BE2C (cell line): ENCODE results near the gene ENAH.
"Not testable (repeated sequence)": the region's sequence is repeated elsewhere in the genome, so short reads cannot be mapped to it uniquely, and the experiment has no call there.

Experiments used
- DNase-seq: peaks from one replicate; pipeline ENCODE4 v3.0.0-alpha.2; 2020
- H3K27me3 ChIP-seq: fragments of 250-450 bp; sonication (Bioruptor Pico); 2 replicates; pipeline ENCODE4 v1.5.1; 2020; ENCODE audit warnings: mild to moderate bottlenecking
- H3K36me3 ChIP-seq: fragments of 250-450 bp; sonication (Bioruptor Pico); 2 replicates; pipeline ENCODE4 v1.5.1; 2020; ENCODE audit warnings: mild to moderate bottlenecking
- H3K4me1 ChIP-seq: fragments of 250-450 bp; sonication (Bioruptor Pico); 2 replicates; pipeline ENCODE4 v1.5.1; 2020
- H3K4me3 ChIP-seq: 2 replicates; pipeline ENCODE4 v1.5.1; 2011; ENCODE audit warnings: low read depth, low read length
- H3K9me3 ChIP-seq: fragments of 250-450 bp; sonication (Bioruptor Pico); 2 replicates; pipeline ENCODE4 v1.5.1; 2020
- CTCF ChIP-seq: IDR thresholded peaks from 2 replicates; pipeline ENCODE4 v1.5.1; 2012; ENCODE audit warnings: mild to moderate bottlenecking, low read depth, low read length

ENAH gene

GRCh38 chr1:225658041-225658440 lies 5.1 kb upstream of the ENAH start:
- no peak for TF ChIP-seq CTCF
- Histone ChIP-seq H3K27me3 (no peaks in the 10 kb centered on the region), H3K36me3 (peaks cover 4% of the 10 kb centered on the region; the same call in 1 of the 2 replicates), H3K4me1 (peaks cover 18% of the 10 kb centered on the region), H3K9me3 (no peaks in the 10 kb centered on the region), H3K4me3 (no peak overlapping the region)
- no peak for DNase-seq

GRCh38 chr1:225657462-225657989 lies 4.6 kb upstream of the ENAH start:
- DNase-seq = peak; percentile 35
- peaks cover 18% of the 10 kb centered on the region for H3K4me1 ChIP-seq
- no peaks in the 10 kb centered on the region for H3K27me3 ChIP-seq
- H3K4me3 ChIP-seq = no peak overlapping the region
- peaks cover 4% of the 10 kb centered on the region; the same call in 1 of the 2 replicates for H3K36me3 ChIP-seq
- no peaks in the 10 kb centered on the region for H3K9me3 ChIP-seq
- no peak for TF ChIP-seq CTCF

GRCh38 chr1:225656259-225656655 lies 3.3 kb upstream of the ENAH start:
- DNase-seq, H3K27me3 ChIP-seq, H3K9me3 ChIP-seq, H3K4me3 ChIP-seq, H3K36me3 ChIP-seq: not testable (repeated sequence)
- H3K4me1 ChIP-seq = peaks cover 14% of the 10 kb centered on the region

- Histone ChIP-seq H3K9me3 (no peaks in the 10 kb centered on the region), H3K36me3 (peaks cover 4% of the 10 kb centered on the region; the same call in 1 of the 2 replicates), H3K4me1 (peaks cover 14% of the 10 kb centered on the region), H3K4me3 (no peak overlapping the region), H3K27me3 (no peaks in the 10 kb centered on the region)
- peak; percentile 38 for DNase-seq
- TF ChIP-seq CTCF = peak; percentile 32; the same call in 1 of the 2 replicates
Observed at GRCh38 chr1:225655509-225656258, 2.8 kb upstream of the ENAH start.

GRCh38 chr1:225654688-225655508 lies 2.0 kb upstream of the ENAH start:
- no peak for TF ChIP-seq CTCF
- H3K27me3 ChIP-seq = no peaks in the 10 kb centered on the region
- H3K36me3 ChIP-seq = peaks cover 4% of the 10 kb centered on the region; the same call in 1 of the 2 replicates
- H3K4me1 ChIP-seq = peaks cover 14% of the 10 kb centered on the region
- no peak for DNase-seq
- H3K9me3 ChIP-seq = no peaks in the 10 kb centered on the region
- no peak overlapping the region for H3K4me3 ChIP-seq

- TF ChIP-seq CTCF = no peak
- H3K4me3 ChIP-seq = peak overlapping the region; percentile 80
- H3K4me1 ChIP-seq = peaks cover 14% of the 10 kb centered on the region
- H3K27me3 ChIP-seq = no peaks in the 10 kb centered on the region
- no peak for DNase-seq
- H3K36me3 ChIP-seq = peaks cover 4% of the 10 kb centered on the region; the same call in 1 of the 2 replicates
- no peaks in the 10 kb centered on the region for H3K9me3 ChIP-seq
Observed at GRCh38 chr1:225654277-225654597, 1.3 kb upstream of the ENAH start.
